ENCODE data around the gene DNAH7. TPM values are rescaled to one million over a fixed set of nuclear protein-coding genes. Genes with fewer than 3 reads are reported as not detected.
A peak's percentile ranks its signal among the peaks of the same experiment; 100 is the strongest.

DNAH7 gene
- total RNA-seq, 1 experiment from 2014 or later, result 0.09 TPM

DNA sequence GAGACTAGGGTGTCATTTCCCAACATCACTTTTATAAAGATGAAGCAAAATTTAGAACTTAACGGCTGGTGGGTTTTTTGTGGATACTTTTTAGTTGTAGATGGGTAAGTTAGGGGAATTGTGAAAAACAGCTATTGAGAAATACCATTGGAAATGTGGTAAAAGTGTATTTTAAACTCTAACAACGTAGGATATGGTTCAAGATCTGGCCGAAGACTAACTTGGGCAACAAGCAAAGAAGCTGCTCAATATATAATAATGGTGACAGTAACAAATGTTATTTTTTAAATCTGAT, 1.6 kb downstream of the DNAH7 start:
- H2BK5ac ChIP-seq (ENCODE audit: insufficient read length, low read length), result no peak overlapping the region
- no peak overlapping the region for H3T11ph ChIP-seq (ENCODE audit: low read length)
- no peak overlapping the region for H3K4me3 Mint-ChIP-seq
- no peak overlapping the region for H3K14ac ChIP-seq (ENCODE audit: insufficient read depth, low read length)
- no peak overlapping the region for H3K18ac ChIP-seq (ENCODE audit: insufficient read length, low read depth, low read length)
- no peak overlapping the region for H3K4ac ChIP-seq (ENCODE audit: low read depth, low read length)
- H4K20me1 ChIP-seq (ENCODE audit: control insufficient read depth, insufficient read depth, insufficient read length), result no peaks in the 10 kb centered on the region
- H2BK120ac ChIP-seq (ENCODE audit: low read depth, low read length, poor library complexity, severe bottlenecking), result no peak overlapping the region
- no CpG with 5 or more reads among the region's 3 CpGs for WGBS (ENCODE audit: extremely low coverage, insufficient read length, low lambda C conversion rate)
- H3K9ac ChIP-seq (ENCODE audit: extremely low read depth, insufficient read length, low read length), result no peak overlapping the region
- H2BK15ac ChIP-seq (ENCODE audit: low read depth, low read length), result no peak overlapping the region
- no peak overlapping the region for H2AK5ac ChIP-seq (ENCODE audit: insufficient read length, low read length)
- no peaks in the 10 kb centered on the region for H3K79me1 ChIP-seq (ENCODE audit: insufficient read depth, low read depth, low read length, poor library complexity, severe bottlenecking)
- no peaks in the 10 kb centered on the region for H3K9me3 ChIP-seq (ENCODE audit: control insufficient read depth, low read depth, low read length)
- no peaks in the 10 kb centered on the region for H3K9me3 Mint-ChIP-seq
- H3K4me2 ChIP-seq (ENCODE audit: insufficient read depth, insufficient read length, low read length), result no peak overlapping the region
- no peak overlapping the region for H4K5ac ChIP-seq (ENCODE audit: insufficient read length, low read depth, low read length)
- 0 out of 2 replicates have a peak, but pooled peaks cover 3% of the 10 kb centered on the region for H3K4me1 ChIP-seq (ENCODE audit: insufficient read depth, low read length)
- peaks cover 4 to 10% of the 10 kb centered on the region in 2 experiments for H3K4me1 Mint-ChIP-seq
- H2AFZ ChIP-seq (ENCODE audit: low read length), result no peak overlapping the region
- no peak overlapping the region for H3K56ac ChIP-seq (ENCODE audit: insufficient read length, low read depth, low read length)
- H3K23me2 ChIP-seq (ENCODE audit: insufficient read length, low read depth, low read length, poor library complexity, severe bottlenecking), result peaks cover 11% of the 10 kb centered on the region
- no peak overlapping the region for H3K27ac Mint-ChIP-seq
- peak; percentile 14; the same call in 2 of the 3 replicates for TF ChIP-seq CTCF (conservative IDR thresholded peaks at IDR 0.05)
- H4K91ac ChIP-seq (ENCODE audit: insufficient read length, low read depth, low read length), result no peak overlapping the region
- no peak overlapping the region for H3K23ac ChIP-seq (ENCODE audit: insufficient read length, low read depth, low read length)
- no peak overlapping the region for H2BK12ac ChIP-seq (ENCODE audit: insufficient read length, low read depth, low read length)
- H4K8ac ChIP-seq (replicated peaks; ENCODE audit: insufficient read length, low read depth, low read length), result no peak overlapping the region
- DNase-seq, result no peak
- no peak overlapping the region for H3K27ac ChIP-seq (ENCODE audit: insufficient read length, low read depth, low read length)
- no peaks in the 10 kb centered on the region for H3K79me2 ChIP-seq (ENCODE audit: insufficient read depth, low read length)
- no peaks in the 10 kb centered on the region for H3K36me3 Mint-ChIP-seq (ENCODE audit: insufficient read depth in 1 of 3, low read depth in 3 of 3)
- no peaks in the 10 kb centered on the region for H3K27me3 ChIP-seq (ENCODE audit: insufficient read depth, low read length)
- no peak overlapping the region for H2BK20ac ChIP-seq (ENCODE audit: low read depth, low read length, poor library complexity, severe bottlenecking)
- peaks cover 3% of the 10 kb centered on the region; the same call in 1 of the 2 replicates for H3K27me3 Mint-ChIP-seq (ENCODE audit: low read depth)

All from H9 (cell line).